SK-N-MC (cell line): ENCODE measurements around the gene BCAM.

Source experiments
- EZH2 ChIP-seq: fragments of 200-600 bp; sonication (generic); IDR thresholded peaks from one replicate; pipeline ENCODE4 v1.6.1; 2017; ENCODE audit warnings: antibody characterized with exemption
- POLR2AphosphoS5 ChIP-seq: IDR thresholded peaks from 2 replicates; pipeline ENCODE4 v1.6.1; 2012; ENCODE audit warnings: mild to moderate bottlenecking, low read depth, low read length, borderline replicate concordance

DNA sequence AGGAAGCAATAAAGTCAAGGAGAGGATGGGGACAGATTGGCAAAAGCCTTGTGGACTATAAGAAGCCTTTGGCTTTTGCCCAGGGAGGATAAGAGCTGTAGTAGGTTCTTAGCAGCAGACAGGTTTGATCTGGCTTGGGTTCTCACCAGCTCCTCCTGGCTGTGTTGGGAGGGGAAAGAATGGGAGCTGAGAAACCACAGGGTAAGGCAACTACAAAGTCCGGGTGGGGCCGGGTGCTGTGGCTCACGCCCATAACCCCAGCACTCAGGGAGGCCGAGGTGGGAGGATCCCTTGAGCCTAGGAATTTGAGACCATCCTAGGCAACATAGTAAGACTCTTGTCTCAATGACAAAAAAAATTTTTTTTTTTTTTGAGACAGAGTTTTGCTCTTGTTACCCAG, 57.8 kb downstream of the BCAM start:
- TF ChIP-seq EZH2 (no peak), POLR2AphosphoS5 (no peak)
